HCT116 (cell line): ENCODE results near the gene GALNT13. TPM values are rescaled to one million over a fixed set of nuclear protein-coding genes. Genes with fewer than 3 reads are reported as not detected.

ENCODE experiments used
- ATAC-seq: fragments of 200-7000 bp; cut with Tn5 transposase; 2 replicates; pipeline ENCODE4 v1.9.1; 2020; ENCODE audit warnings: mild to moderate bottlenecking, moderate library complexity
- BruUV-seq: library from RNA; stranded (reverse); fragments of 400-500 nt; replicated peaks from 2 replicates; lab custom pipeline; 2021; lab: Mats Ljungman, UMichigan
- CTCF ChIA-PET: fragments of 300-600 bp; sonication (Branson Sonifier 250); formaldehyde crosslinking; loops from one replicate; lab custom pipeline; 2021; ENCODE audit warnings: antibody characterized with exemption; lab: Charles Lee
- POLR2A ChIA-PET: fragments of 300-600, 350-600 bp; sonication (Branson Sonifier 250); formaldehyde crosslinking; loops from one replicate; lab custom pipeline; 2021; ENCODE audit warnings: antibody characterized with exemption; lab: Charles Lee
- RAD21 ChIA-PET, 2 experiments: fragments of 300-600 bp; sonication (Branson Sonifier 250); formaldehyde crosslinking; loops; one replicate each; lab custom pipeline; 2023; ENCODE audit warnings: low total read pairs in 2 of 2; ENCODE audit not compliant: uncharacterized antibody in 2 of 2, unreplicated experiment in 2 of 2, low non-redundant PET in 1 of 2; lab: Charles Lee
- DNase-seq: peaks from one replicate; pipeline ENCODE4 v3.0.0-alpha.2; 2010; ENCODE audit warnings: low read depth, low spot score
- H2AFZ ChIP-seq: fragments of 200-600 bp; shearing (Covaris generic), sonication (generic); 2 replicates; pipeline ENCODE4 v1.6.1; 2017; ENCODE audit warnings: low read depth, mixed run types, mixed read lengths, antibody characterized with exemption, low read length; ENCODE audit not compliant: poor library complexity, severe bottlenecking
- H3K27ac ChIP-seq: 2 replicates; pipeline ENCODE4 v1.5.1; 2012; ENCODE audit warnings: low read depth, low read length
- H3K27me3 ChIP-seq: fragments of 200-600 bp; sonication (generic); 2 replicates; pipeline ENCODE4 v1.6.1; 2016; ENCODE audit warnings: mixed run types, low read length, mixed read lengths; ENCODE audit not compliant: insufficient read depth
- H3K36me3 ChIP-seq, 2 experiments: fragments of 200-500 bp in 1 of 2; fragments of 200-600 bp in 1 of 2; sonication (Bioruptor generic) in 1 of 2; sonication (generic) in 1 of 2; 2 replicates each; pipeline versions ENCODE4 v1.5.1 to v1.6.1; 2014 to 2016; ENCODE audit warnings: low read length in 2 of 2, inconsistent platforms in 1 of 2, mixed read lengths in 1 of 2, mixed run types in 1 of 2; ENCODE audit not compliant: insufficient read depth in 2 of 2, control insufficient read depth in 1 of 2
- H3K4me1 ChIP-seq, 2 experiments: fragments of 200-600 bp in 1 of 2; sonication (generic) in 1 of 2; 2 replicates each; pipeline versions ENCODE4 v1.5.1 to v1.6.1; 2012 to 2017; ENCODE audit warnings: low read length in 2 of 2, inconsistent platforms in 1 of 2, mild to moderate bottlenecking in 1 of 2, mixed read lengths in 1 of 2, mixed run types in 1 of 2, moderate library complexity in 1 of 2; ENCODE audit not compliant: insufficient read depth in 2 of 2, control insufficient read depth in 1 of 2
- H3K4me2 ChIP-seq: fragments of 200-600 bp; sonication (generic); 2 replicates; pipeline ENCODE4 v1.6.1; 2017; ENCODE audit warnings: mixed run types, low read length, mixed read lengths
- H3K4me3 ChIP-seq, 2 experiments: fragments of 200-600 bp in 1 of 2; sonication (generic) in 1 of 2; replicated peaks in 1 of 2; 2 replicates each; pipeline ENCODE4 v1.5.1; 2011 to 2016; ENCODE audit warnings: low read length in 2 of 2, control low read depth in 1 of 2, low read depth in 1 of 2, mild to moderate bottlenecking in 1 of 2, mixed read lengths in 1 of 2, mixed run types in 1 of 2
- H3K79me2 ChIP-seq: fragments of 200-600 bp; sonication (generic); 2 replicates; pipeline ENCODE4 v1.6.1; 2017; ENCODE audit warnings: mild to moderate bottlenecking, mixed run types, low read length, moderate library complexity, mixed read lengths; ENCODE audit not compliant: insufficient read depth
- H3K9ac ChIP-seq: fragments of 200-600 bp; sonication (generic); 2 replicates; pipeline ENCODE4 v1.6.1; 2016; ENCODE audit warnings: low read length, mixed read lengths
- H3K9me2 ChIP-seq: fragments of 200-600 bp; sonication (generic), shearing (Covaris generic); 2 replicates; pipeline ENCODE4 v1.6.1; 2017; ENCODE audit warnings: mixed run types, mild to moderate bottlenecking, moderate library complexity; ENCODE audit not compliant: insufficient read depth
- H3K9me3 ChIP-seq, 2 experiments: fragments of 200-500 bp in 1 of 2; fragments of 200-600 bp in 1 of 2; sonication (Bioruptor generic) in 1 of 2; sonication (generic) in 1 of 2; 2 replicates each; pipeline ENCODE4 v1.6.1; 2014 to 2017; ENCODE audit warnings: low read length in 2 of 2, mixed read lengths in 2 of 2, inconsistent platforms in 1 of 2, low read depth in 1 of 2, mild to moderate bottlenecking in 1 of 2, mixed run types in 1 of 2, moderate library complexity in 1 of 2; ENCODE audit not compliant: control insufficient read depth in 1 of 2, insufficient read depth in 1 of 2
- H4K20me1 ChIP-seq: fragments of 200-600 bp; sonication (generic), shearing (Covaris generic); 2 replicates; pipeline ENCODE4 v1.6.1; 2017; ENCODE audit warnings: mixed run types, mild to moderate bottlenecking, moderate library complexity; ENCODE audit not compliant: insufficient read depth
- ATF3 ChIP-seq: IDR thresholded peaks from 2 replicates; pipeline ENCODE4 v1.6.1; 2012
- ELF1 ChIP-seq: IDR thresholded peaks from 2 replicates; pipeline ENCODE4 v1.6.1; 2012; ENCODE audit warnings: low read depth, borderline replicate concordance
- EZH2 ChIP-seq: fragments of 200-600 bp; sonication (generic); IDR thresholded peaks from 2 replicates; pipeline ENCODE4 v1.6.1; 2017; ENCODE audit warnings: antibody characterized with exemption, mixed run types
- EZH2phosphoT487 ChIP-seq: fragments of 200-600 bp; IDR thresholded peaks from 2 replicates; pipeline ENCODE4 v1.6.1; 2018; ENCODE audit warnings: antibody characterized with exemption, borderline replicate concordance
- FOSL1 ChIP-seq: IDR thresholded peaks from 2 replicates; pipeline ENCODE4 v1.6.1; 2012; ENCODE audit warnings: low read depth
- JUND ChIP-seq: IDR thresholded peaks from 2 replicates; pipeline ENCODE4 v1.6.1; 2012
- MAX ChIP-seq: IDR thresholded peaks from 2 replicates; pipeline ENCODE4 v1.6.1; 2012
- POLR2AphosphoS5 ChIP-seq: IDR thresholded peaks from 2 replicates; pipeline ENCODE4 v1.6.1; 2011; ENCODE audit warnings: mild to moderate bottlenecking, low read depth, low read length, moderate library complexity
- RAD21 ChIP-seq: IDR thresholded peaks from 2 replicates; pipeline ENCODE4 v1.6.1; 2012; ENCODE audit warnings: low read depth, mild to moderate bottlenecking
- SIN3A ChIP-seq: IDR thresholded peaks from 2 replicates; pipeline ENCODE4 v1.6.1; 2012; ENCODE audit warnings: low read depth
- SP1 ChIP-seq: IDR thresholded peaks from 2 replicates; pipeline ENCODE4 v1.6.1; 2012; ENCODE audit warnings: low read depth
- SRF ChIP-seq: IDR thresholded peaks from 2 replicates; pipeline ENCODE4 v1.6.1; 2012; ENCODE audit warnings: low read depth
- TCF7L2 ChIP-seq: IDR thresholded peaks from 2 replicates; pipeline ENCODE4 v1.7.0; 2011; ENCODE audit warnings: borderline replicate concordance, inconsistent platforms; ENCODE audit not compliant: insufficient read depth, insufficient read length; ENCODE audit errors: extremely low read depth
- YY1 ChIP-seq: IDR thresholded peaks from 2 replicates; pipeline ENCODE4 v1.6.1; 2011; ENCODE audit warnings: low read length, low read depth, moderate library complexity, mild to moderate bottlenecking; ENCODE audit not compliant: insufficient replicate concordance; ENCODE audit errors: extremely low read depth
- ZFX ChIP-seq: fragments of 450-650 bp; IDR thresholded peaks from 2 replicates; pipeline ENCODE4 v1.6.1; 2017
- ZNF274 ChIP-seq: fragments of 200-500 bp; sonication (Bioruptor generic); IDR thresholded peaks from 2 replicates; pipeline ENCODE4 v1.6.1; 2014; ENCODE audit warnings: mild to moderate bottlenecking, low read depth, low read length, inconsistent platforms
- intact Hi-C: fragments of 100-400 bp; cut with micrococcal nuclease; formaldehyde crosslinking; loops from 2 replicates; pipeline ENCODE4 v1.10.0; 2022
- total RNA-seq: library from RNA; stranded (reverse); gene quantifications from one replicate; pipeline ENCODE4 v1.2.1, GENCODE V29; 2021; ENCODE audit not compliant: unreplicated experiment

The GALNT13 gene
- total RNA-seq, 1 experiment from 2014 or later, result 0.44 TPM

- no peak overlapping the region for H3K27ac ChIP-seq
- no peaks in the 10 kb centered on the region for H3K9me2 ChIP-seq
- H3K4me1 ChIP-seq, result no peaks in the 10 kb centered on the region
- no peak overlapping the region for H3K4me2 ChIP-seq
- ATAC-seq, result no peak
- ChIA-PET RAD21 (no interaction called here), POLR2A (no interaction called here), CTCF (no interaction called here)
- intact Hi-C loops, result no loop called here
- TF ChIP-seq YY1 (no peak), JUND (no peak), ZFX (no peak), FOSL1 (no peak), MAX (no peak), SP1 (no peak), ATF3 (no peak), TCF7L2 (no peak), POLR2AphosphoS5 (no peak), SRF (no peak), ZNF274 (no peak), ELF1 (no peak)
- DNase-seq, result no peak
- H3K36me3 ChIP-seq, result no peaks in the 10 kb centered on the region
- no peaks in the 10 kb centered on the region for H3K79me2 ChIP-seq
- H4K20me1 ChIP-seq, result no peaks in the 10 kb centered on the region
- H3K9me3 ChIP-seq, result no peaks in the 10 kb centered on the region
- no peaks in the 10 kb centered on the region for H3K27me3 ChIP-seq
- no peak overlapping the region for H3K9ac ChIP-seq
- no peak overlapping the region for H2AFZ ChIP-seq
- no TSS peak for BruUV-seq
- no peak overlapping the region for H3K4me3 ChIP-seq
Observed at GRCh38 chr2:153880926-153881325, 9.2 kb downstream of the GALNT13 start.

GRCh38 chr2:153886833-153887232 is 15.1 kb downstream of the GALNT13 start:
- H3K9ac ChIP-seq, result no peak overlapping the region
- H3K4me3 ChIP-seq, result no peak overlapping the region
- DNase-seq (no peak), ATAC-seq (no peak)
- TF ChIP-seq SRF (no peak), SP1 (no peak), MAX (no peak), RAD21 (no peak), EZH2phosphoT487 (no peak), EZH2 (no peak), FOSL1 (no peak), ZFX (no peak), POLR2AphosphoS5 (no peak), SIN3A (no peak)
- ChIA-PET CTCF (no interaction called here), RAD21 (no interaction called here), POLR2A (no interaction called here)
- H3K36me3 ChIP-seq, result no peaks in the 10 kb centered on the region
- no peak overlapping the region for H3K4me2 ChIP-seq
- no peaks in the 10 kb centered on the region for H4K20me1 ChIP-seq
- no peaks in the 10 kb centered on the region for H3K4me1 ChIP-seq
- no peak overlapping the region for H3K27ac ChIP-seq
- no peaks in the 10 kb centered on the region for H3K9me3 ChIP-seq
- no TSS peak for BruUV-seq
- intact Hi-C loops, result no loop called here
- H2AFZ ChIP-seq, result no peak overlapping the region
- no peaks in the 10 kb centered on the region for H3K79me2 ChIP-seq
- no peaks in the 10 kb centered on the region for H3K9me2 ChIP-seq
- no peaks in the 10 kb centered on the region for H3K27me3 ChIP-seq
